Measurements from ENCODE around the gene VIL1.

The VIL1 gene

GRCh38 chr2:218446547-218446946 lies 27.6 kb downstream of the VIL1 start:
- DNase-seq: no peak

- no peak for DNase-seq
Observed at GRCh38 chr2:218447072-218447471, 28.1 kb downstream of the VIL1 start.

- DNase-seq: no peak
Observed at GRCh38 chr2:218448934-218449333, 30.0 kb downstream of the VIL1 start.

GRCh38 chr2:218452079-218452478 lies 33.2 kb downstream of the VIL1 start:
- no peak for DNase-seq

- DNase-seq: no peak
Observed at GRCh38 chr2:218456849-218457248, 37.9 kb downstream of the VIL1 start.

- no peak for DNase-seq
Observed at GRCh38 chr2:218458598-218458997, 39.7 kb downstream of the VIL1 start.

GRCh38 chr2:218465987-218466633 lies 47.2 kb downstream of the VIL1 start:
- DNase-seq: peak; percentile 2

- no peak for DNase-seq
Observed at GRCh38 chr2:218470448-218470847, 51.5 kb downstream of the VIL1 start.

- DNase-seq: no peak
Observed at GRCh38 chr2:218471036-218471435, 52.1 kb downstream of the VIL1 start.

- no peak for DNase-seq
Observed at GRCh38 chr2:218471982-218472381, 53.1 kb downstream of the VIL1 start.

- no peak for DNase-seq
Observed at GRCh38 chr2:218472988-218473387, 54.1 kb downstream of the VIL1 start.

GRCh38 chr2:218474527-218474926 lies 55.6 kb downstream of the VIL1 start:
- DNase-seq: no peak

- DNase-seq: no peak
Observed at GRCh38 chr2:218476676-218477075, 57.8 kb downstream of the VIL1 start.

- DNase-seq: no peak
Observed at GRCh38 chr2:218477247-218477646, 58.3 kb downstream of the VIL1 start.

- DNase-seq: peak; percentile 22
Observed at GRCh38 chr2:218478544-218478943, 59.6 kb downstream of the VIL1 start.

GRCh38 chr2:218479595-218479994 lies 60.7 kb downstream of the VIL1 start:
- no peak for DNase-seq

- no peak for DNase-seq
Observed at GRCh38 chr2:218482651-218483050, 63.7 kb downstream of the VIL1 start.

GRCh38 chr2:218485986-218486667 lies 67.2 kb downstream of the VIL1 start:
- no peak for DNase-seq

GRCh38 chr2:218500501-218501060 lies 81.7 kb downstream of the VIL1 start:
- no peak for DNase-seq

GRCh38 chr2:218501665-218502064 lies 82.7 kb downstream of the VIL1 start:
- DNase-seq: no peak
